Thoracic aorta (tissue), 2 donors: ENCODE results near the gene ZNF609. TPM values are rescaled to one million over a fixed set of nuclear protein-coding genes. Genes with fewer than 3 reads are reported as not detected.

Experiments
- ATAC-seq: fragments of 150-250 bp; one replicate; pipeline ENCODE4 v1.8.0; 2017; ENCODE audit warnings: low read depth; ENCODE audit not compliant: insufficient number of reproducible peaks, low FRiP score
- DNase-seq: peaks from one replicate; pipeline ENCODE4 v3.0.0-alpha.2; 2020; ENCODE audit warnings: low spot score
- H3K27ac ChIP-seq, 2 donors: fragments of 200-600 bp; sonication (generic); 1 replicate in 1 of 2; 2 replicates in 1 of 2; pipeline ENCODE4 v1.5.1; 2016; ENCODE audit warnings: mild to moderate bottlenecking in 2 of 2, moderate library complexity in 2 of 2
- H3K27me3 ChIP-seq: fragments of 200-600 bp; sonication (generic); replicated peaks from 2 replicates; pipeline ENCODE4 v1.6.0; 2016; ENCODE audit warnings: mild to moderate bottlenecking; ENCODE audit not compliant: insufficient read depth
- H3K36me3 ChIP-seq: fragments of 200-600 bp; sonication (generic); one replicate; pipeline ENCODE4 v1.5.1; 2016
- H3K4me1 ChIP-seq, 2 donors: fragments of 200-600 bp; sonication (generic); 1 replicate in 1 of 2; 2 replicates in 1 of 2; pipeline versions ENCODE4 v1.5.1 to v1.6.0; 2016; ENCODE audit warnings: low read depth in 2 of 2, mild to moderate bottlenecking in 1 of 2; ENCODE audit not compliant: control insufficient read depth in 1 of 2
- H3K4me3 ChIP-seq: fragments of 200-600 bp; sonication (generic); 2 replicates; pipeline ENCODE4 v1.5.1; 2016; ENCODE audit warnings: mild to moderate bottlenecking
- H3K9me3 ChIP-seq: fragments of 200-600 bp; sonication (generic); 2 replicates; pipeline ENCODE4 v1.5.1; 2016
- total RNA-seq, 2 donors: library from RNA; depleted of rRNA; stranded (reverse); fragments of >200 nt; gene quantifications; one replicate each; pipeline versions ENCODE4 v1.1.0 to v1.2.3, GENCODE V29; 2016
- TF ChIP-seq, protein P1 (sequence below): fragments of 200-600 bp; sonication (generic); IDR thresholded peaks from one replicate; pipeline ENCODE4 v1.5.1; 2019; ENCODE audit warnings: antibody characterized with exemption

The ZNF609 gene
- total RNA-seq, 2 donors from 2014 or later, result 25.2 to 38.8 TPM

DNA sequence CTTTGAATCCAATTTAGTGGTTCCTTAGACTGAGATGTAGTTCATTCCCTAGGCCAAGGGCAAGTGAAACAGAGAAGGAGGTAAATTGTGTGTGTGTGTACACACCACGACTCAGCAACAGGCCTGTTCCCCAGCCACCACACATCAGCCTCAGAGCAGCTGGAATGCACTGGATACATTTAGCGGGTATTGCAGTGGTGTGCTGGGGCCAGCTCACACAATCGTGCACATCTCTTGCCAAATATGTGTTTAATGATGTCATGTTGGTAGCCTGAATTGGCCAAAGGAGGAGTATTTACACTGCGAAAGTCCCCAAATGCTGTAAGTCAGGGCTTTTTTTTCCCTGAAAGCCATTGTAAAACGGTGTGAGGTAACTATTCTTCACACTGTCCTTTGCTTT is 232.8 kb downstream of the ZNF609 start:
- DNase-seq, result peak; percentile 22
- Histone ChIP-seq H3K4me3 (no peak overlapping the region), H3K9me3 (no peaks in the 10 kb centered on the region), H3K4me1 (peaks cover 23 to 79% of the 10 kb centered on the region in 2 donors), H3K27ac (peak overlapping the region; percentile 26 to 63), H3K27me3 (no peaks in the 10 kb centered on the region), H3K36me3 (peaks cover 21% of the 10 kb centered on the region)
- TF ChIP-seq, protein P1, sequence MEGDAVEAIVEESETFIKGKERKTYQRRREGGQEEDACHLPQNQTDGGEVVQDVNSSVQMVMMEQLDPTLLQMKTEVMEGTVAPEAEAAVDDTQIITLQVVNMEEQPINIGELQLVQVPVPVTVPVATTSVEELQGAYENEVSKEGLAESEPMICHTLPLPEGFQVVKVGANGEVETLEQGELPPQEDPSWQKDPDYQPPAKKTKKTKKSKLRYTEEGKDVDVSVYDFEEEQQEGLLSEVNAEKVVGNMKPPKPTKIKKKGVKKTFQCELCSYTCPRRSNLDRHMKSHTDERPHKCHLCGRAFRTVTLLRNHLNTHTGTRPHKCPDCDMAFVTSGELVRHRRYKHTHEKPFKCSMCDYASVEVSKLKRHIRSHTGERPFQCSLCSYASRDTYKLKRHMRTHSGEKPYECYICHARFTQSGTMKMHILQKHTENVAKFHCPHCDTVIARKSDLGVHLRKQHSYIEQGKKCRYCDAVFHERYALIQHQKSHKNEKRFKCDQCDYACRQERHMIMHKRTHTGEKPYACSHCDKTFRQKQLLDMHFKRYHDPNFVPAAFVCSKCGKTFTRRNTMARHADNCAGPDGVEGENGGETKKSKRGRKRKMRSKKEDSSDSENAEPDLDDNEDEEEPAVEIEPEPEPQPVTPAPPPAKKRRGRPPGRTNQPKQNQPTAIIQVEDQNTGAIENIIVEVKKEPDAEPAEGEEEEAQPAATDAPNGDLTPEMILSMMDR, result no peak
- ATAC-seq, result peak; percentile 51

- Histone ChIP-seq H3K4me3 (no peak overlapping the region), H3K27me3 (no peaks in the 10 kb centered on the region), H3K36me3 (peaks cover 7% of the 10 kb centered on the region), H3K9me3 (no peaks in the 10 kb centered on the region), H3K27ac (peak overlapping the region in 1 of 2 donors; percentile 33), H3K4me1 (peaks cover 40 to 95% of the 10 kb centered on the region in 2 donors)
- TF ChIP-seq, protein P1, result no peak
- ATAC-seq (no peak), DNase-seq (no peak)
These were observed 234.4 kb downstream of the ZNF609 start for GRCh38 chr15:64694816-64695215.

DNA sequence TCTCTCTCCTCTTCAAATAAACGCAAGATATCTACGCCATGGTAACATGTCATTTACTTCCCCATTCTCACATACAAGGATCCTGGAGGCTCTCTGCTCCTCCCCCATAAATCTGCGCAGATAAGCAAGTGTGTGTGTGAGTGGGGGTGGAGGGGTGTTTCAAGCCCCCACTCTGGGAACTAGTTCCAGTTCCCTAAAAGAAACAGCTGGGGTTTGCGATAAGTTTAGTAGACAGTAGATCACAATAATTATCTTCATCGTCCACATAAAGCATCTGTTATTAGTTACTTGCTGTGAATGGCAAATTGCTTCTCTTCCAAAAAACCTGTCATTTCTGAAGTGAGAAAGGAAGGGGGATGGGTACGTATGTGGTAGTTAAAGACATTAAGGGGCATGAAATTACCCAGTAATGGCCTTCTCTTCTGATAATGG is 235.2 kb downstream of the ZNF609 start:
- DNase-seq (no peak), ATAC-seq (no peak)
- no peaks in the 10 kb centered on the region for H3K9me3 ChIP-seq
- H3K4me3 ChIP-seq, result no peak overlapping the region
- H3K27me3 ChIP-seq, result no peaks in the 10 kb centered on the region
- no peak overlapping the region for H3K27ac ChIP-seq
- H3K4me1 ChIP-seq, result peaks cover 48 to 100% of the 10 kb centered on the region in 2 donors
- TF ChIP-seq, protein P1, result no peak
- H3K36me3 ChIP-seq, result no peaks in the 10 kb centered on the region

DNA sequence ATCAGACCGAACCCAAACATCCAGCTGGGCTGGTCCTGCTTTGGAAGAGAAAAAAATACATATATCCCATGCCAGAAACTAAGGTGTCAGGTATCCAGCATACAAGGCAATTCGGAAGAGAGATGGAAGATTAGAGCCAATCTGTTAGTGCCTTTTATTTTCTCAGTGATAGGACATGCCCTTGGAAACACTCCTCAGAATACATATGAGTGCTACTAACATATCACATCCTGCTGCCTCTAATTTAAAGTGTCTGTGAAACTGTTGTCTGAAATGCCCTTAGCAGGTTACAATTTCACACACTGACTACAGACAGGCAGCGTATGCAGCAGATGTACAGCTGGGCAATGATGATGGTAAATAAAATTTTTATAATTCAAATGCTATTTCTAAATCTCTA is 236.1 kb downstream of the ZNF609 start:
- Histone ChIP-seq H3K4me1 (peaks cover 53 to 100% of the 10 kb centered on the region in 2 donors), H3K9me3 (no peaks in the 10 kb centered on the region), H3K36me3 (no peaks in the 10 kb centered on the region), H3K27ac (no peak overlapping the region), H3K27me3 (no peaks in the 10 kb centered on the region), H3K4me3 (no peak overlapping the region)
- no peak for DNase-seq
- TF ChIP-seq, protein P1, result no peak
- ATAC-seq, result no peak

GRCh38 chr15:64697911-64698369 is 237.6 kb downstream of the ZNF609 start:
- H3K4me3 ChIP-seq, result peak overlapping the region; percentile 92
- ATAC-seq (no peak), DNase-seq (no peak)
- no peaks in the 10 kb centered on the region for H3K9me3 ChIP-seq
- H3K27me3 ChIP-seq, result no peaks in the 10 kb centered on the region
- peaks cover 61 to 95% of the 10 kb centered on the region in 2 donors for H3K4me1 ChIP-seq
- H3K27ac ChIP-seq, result peak overlapping the region; percentile 74 to 88
- no peaks in the 10 kb centered on the region for H3K36me3 ChIP-seq
- TF ChIP-seq, protein P1, result no peak
